Vagina (tissue), 2 donors: ENCODE measurements around the gene DNAJC5.

Experiments
- CTCF ChIP-seq, 3 experiments: fragments of 450-650 bp in 2 of 3; fragments of 200-600 bp in 1 of 3; sonication (generic) in 1 of 3; IDR thresholded peaks; one replicate each; pipeline ENCODE4 v1.5.1; 2017 to 2019; ENCODE audit warnings: antibody characterized with exemption in 3 of 3, mild to moderate bottlenecking in 2 of 3, moderate library complexity in 2 of 3
- POLR2A ChIP-seq, 2 donors: fragments of 450-650 bp; IDR thresholded peaks; one replicate each; pipeline ENCODE4 v1.6.1; 2017; ENCODE audit warnings: antibody characterized with exemption in 2 of 2, mild to moderate bottlenecking in 2 of 2, moderate library complexity in 2 of 2
- POLR2AphosphoS5 ChIP-seq, 2 donors: sonication (generic); formaldehyde crosslinking; IDR thresholded peaks; one replicate each; pipeline ENCODE4 v1.9.0; 2017; ENCODE audit warnings: antibody characterized with exemption in 2 of 2, mild to moderate bottlenecking in 2 of 2, low read depth in 1 of 2; ENCODE audit not compliant: insufficient read depth in 1 of 2

- TF ChIP-seq CTCF (IDR thresholded peaks at IDR 0.05) (no peak), POLR2AphosphoS5 (IDR thresholded peaks at IDR 0.05; ENCODE audit: insufficient read depth in 1 of 2, low read depth in 1 of 2) (no peak), POLR2A (IDR thresholded peaks at IDR 0.05) (no peak)
Observed at GRCh38 chr20:63924241-63924640, 29.3 kb downstream of the DNAJC5 start.
